ENCODE results near the gene ADAMTSL1. TPM values are rescaled to one million over a fixed set of nuclear protein-coding genes. Genes with fewer than 3 reads are reported as not detected.
A peak's percentile ranks its signal among the peaks of the same experiment; 100 is the strongest.

ADAMTSL1 gene
- total and polyA plus RNA-seq, 2 donors (not counting 3 experiments of a cell fraction or from before 2014, with no cell fraction given), result 15.0 to 18.4 TPM

DNA sequence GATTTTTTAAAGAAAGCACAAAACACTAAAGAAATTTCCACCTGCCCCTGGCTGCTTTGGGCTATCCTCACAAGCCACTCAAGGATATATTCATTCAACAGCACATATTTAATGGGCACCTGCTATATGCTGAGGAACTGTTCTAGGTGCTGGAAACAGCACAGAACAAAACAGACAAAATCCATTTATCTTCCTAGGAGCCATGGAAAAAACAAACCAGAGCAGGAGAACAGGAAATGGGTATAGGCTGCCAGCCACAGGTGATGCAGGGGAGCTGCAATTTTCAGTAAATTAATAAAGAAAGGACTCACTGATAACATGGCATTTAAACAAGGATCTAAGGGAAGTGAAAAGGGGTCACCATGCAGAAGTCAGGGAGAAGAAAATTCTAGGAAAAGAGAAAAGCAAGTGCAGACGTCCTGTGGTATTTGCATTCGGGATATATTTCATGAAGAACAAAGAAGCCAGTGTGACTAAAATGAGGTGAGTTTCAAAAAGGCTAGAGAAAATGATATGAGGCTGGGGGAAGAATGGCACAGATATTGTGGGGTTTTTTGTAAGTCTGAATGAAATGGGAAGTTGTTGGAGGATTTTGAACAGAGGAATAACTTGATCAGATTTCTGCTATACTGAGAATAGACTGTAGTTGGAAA is 152.2 kb downstream of the ADAMTSL1 start:
- dilution Hi-C loops (cut with MboI; ENCODE audit: extremely low pct_ligation_motif_present, low sequenced_read_pairs) (no loop called here), intact Hi-C loops (cut with micrococcal nuclease) (no loop called here)
- no TSS peak for BruUV-seq (replicated peaks)
- Histone ChIP-seq H3K79me2 (ENCODE audit: control insufficient read depth, insufficient read depth, low read length) (peaks cover 2% of the 10 kb centered on the region), H2AFZ (ENCODE audit: low read depth, low read length) (no peak overlapping the region), H4K20me1 (replicated peaks; ENCODE audit: control insufficient read depth, extremely low read depth, insufficient read depth, low read length) (no peaks in the 10 kb centered on the region), H3K27ac (ENCODE audit: insufficient read depth, low read depth, low read length) (no peak overlapping the region), H3K36me3 (ENCODE audit: control insufficient read depth in 2 of 2, extremely low read depth in 1 of 2, insufficient read depth in 2 of 2, low read length in 2 of 2) (no peaks in the 10 kb centered on the region), H3K4me1 (ENCODE audit: control insufficient read depth, extremely low read depth, insufficient read depth, low read length) (peaks cover 14% of the 10 kb centered on the region), H3K4me3 (replicated peaks in 1 of 3; ENCODE audit: insufficient read depth in 1 of 3, low read depth in 1 of 3, low read length in 3 of 3) (no peak overlapping the region), H3K4me2 (ENCODE audit: insufficient read depth, low read length) (no peak overlapping the region), H3K9me3 (replicated peaks; ENCODE audit: control insufficient read depth, insufficient read depth, low read length) (no peaks in the 10 kb centered on the region), H3K9me1 (replicated peaks; ENCODE audit: control insufficient read depth, extremely low read depth, insufficient read depth, low read length) (no peaks in the 10 kb centered on the region), H3K27me3 (ENCODE audit: control insufficient read depth in 2 of 2, insufficient read depth in 2 of 2, low read length in 2 of 2) (no peaks in the 10 kb centered on the region), H3K9ac (replicated peaks; ENCODE audit: extremely low read depth, insufficient read depth, low read length) (no peak overlapping the region)
- POLR2A ChIA-PET, result no interaction called here
- CTCF ChIA-PET, result interaction anchor here (0.6 kb wide), 1 partner anchor 94 kb away, joined by 3 read pairs; no protein-coding TSS in a partner anchor
- no peak for DNase-seq (ENCODE audit: low read depth, low spot score)
- no peak for FAIRE-seq
- TF ChIP-seq POLR2A (IDR thresholded peaks at IDR 0.05; ENCODE audit: low read depth, low read length) (no peak), POLR2AphosphoS5 (IDR thresholded peaks at IDR 0.05; ENCODE audit: insufficient read depth, low read depth, low read length) (no peak)
- TF ChIP-seq, protein P1, sequence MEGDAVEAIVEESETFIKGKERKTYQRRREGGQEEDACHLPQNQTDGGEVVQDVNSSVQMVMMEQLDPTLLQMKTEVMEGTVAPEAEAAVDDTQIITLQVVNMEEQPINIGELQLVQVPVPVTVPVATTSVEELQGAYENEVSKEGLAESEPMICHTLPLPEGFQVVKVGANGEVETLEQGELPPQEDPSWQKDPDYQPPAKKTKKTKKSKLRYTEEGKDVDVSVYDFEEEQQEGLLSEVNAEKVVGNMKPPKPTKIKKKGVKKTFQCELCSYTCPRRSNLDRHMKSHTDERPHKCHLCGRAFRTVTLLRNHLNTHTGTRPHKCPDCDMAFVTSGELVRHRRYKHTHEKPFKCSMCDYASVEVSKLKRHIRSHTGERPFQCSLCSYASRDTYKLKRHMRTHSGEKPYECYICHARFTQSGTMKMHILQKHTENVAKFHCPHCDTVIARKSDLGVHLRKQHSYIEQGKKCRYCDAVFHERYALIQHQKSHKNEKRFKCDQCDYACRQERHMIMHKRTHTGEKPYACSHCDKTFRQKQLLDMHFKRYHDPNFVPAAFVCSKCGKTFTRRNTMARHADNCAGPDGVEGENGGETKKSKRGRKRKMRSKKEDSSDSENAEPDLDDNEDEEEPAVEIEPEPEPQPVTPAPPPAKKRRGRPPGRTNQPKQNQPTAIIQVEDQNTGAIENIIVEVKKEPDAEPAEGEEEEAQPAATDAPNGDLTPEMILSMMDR (IDR thresholded peaks at IDR 0.05; ENCODE audit: extremely low read depth in 1 of 2, insufficient read depth in 1 of 2, low read depth in 1 of 2, low read length in 2 of 2), result no peak

DNA sequence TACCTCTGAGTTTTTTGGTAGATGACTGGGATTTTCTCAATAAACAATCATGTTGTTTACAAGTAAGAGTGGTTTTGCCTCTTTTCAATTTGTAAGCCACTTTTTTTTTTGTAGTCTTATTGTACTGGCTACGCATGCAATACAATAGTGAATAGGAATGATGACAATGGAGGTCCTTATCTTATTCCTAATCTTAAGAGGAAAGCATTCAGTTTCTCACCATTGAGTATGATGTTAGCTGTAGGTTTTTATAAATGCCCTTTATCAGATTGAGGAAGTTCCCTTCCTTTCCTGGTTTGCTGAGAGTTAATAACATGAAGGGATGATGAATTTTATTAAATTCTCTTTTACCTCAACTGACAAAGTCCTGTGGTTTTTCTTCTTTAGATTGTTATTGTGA is 155.2 kb downstream of the ADAMTSL1 start:
- no peak overlapping the region for H3K4me3 ChIP-seq (replicated peaks in 1 of 3; ENCODE audit: insufficient read depth in 1 of 3, low read depth in 1 of 3, low read length in 3 of 3)
- no peaks in the 10 kb centered on the region for H3K9me1 ChIP-seq (replicated peaks; ENCODE audit: control insufficient read depth, extremely low read depth, insufficient read depth, low read length)
- dilution Hi-C loops (cut with MboI; ENCODE audit: extremely low pct_ligation_motif_present, low sequenced_read_pairs) (no loop called here), intact Hi-C loops (cut with micrococcal nuclease) (loop anchor here (1.0 kb wide), 1 partner anchor 139 kb away; no protein-coding TSS in a partner anchor)
- no peaks in the 10 kb centered on the region for H3K9me3 ChIP-seq (replicated peaks; ENCODE audit: control insufficient read depth, insufficient read depth, low read length)
- H3K27ac ChIP-seq (ENCODE audit: insufficient read depth, low read depth, low read length), result peak overlapping the region; percentile 45
- H3K79me2 ChIP-seq (ENCODE audit: control insufficient read depth, insufficient read depth, low read length), result peaks cover 2% of the 10 kb centered on the region
- no peaks in the 10 kb centered on the region for H3K27me3 ChIP-seq (ENCODE audit: control insufficient read depth in 2 of 2, insufficient read depth in 2 of 2, low read length in 2 of 2)
- H4K20me1 ChIP-seq (replicated peaks; ENCODE audit: control insufficient read depth, extremely low read depth, insufficient read depth, low read length), result no peaks in the 10 kb centered on the region
- ChIA-PET CTCF (no interaction called here), POLR2A (interaction anchor here (0.5 kb wide), 1 partner anchor 1993 kb away, joined by 3 read pairs; the partner anchor contains the start of gene MLLT3)
- no TSS peak for BruUV-seq (replicated peaks)
- TF ChIP-seq, protein P1 (IDR thresholded peaks at IDR 0.05; ENCODE audit: extremely low read depth in 1 of 2, insufficient read depth in 1 of 2, low read depth in 1 of 2, low read length in 2 of 2), result no peak
- peak; percentile 7 for TF ChIP-seq FOS (IDR thresholded peaks at IDR 0.05; ENCODE audit: borderline replicate concordance, insufficient read depth, low read length)
- TF ChIP-seq GATA2 (IDR thresholded peaks at IDR 0.05; ENCODE audit: insufficient read depth, insufficient read length, low read depth, low read length), result peak; percentile 96
- TF ChIP-seq JUN (IDR thresholded peaks at IDR 0.05; ENCODE audit: borderline replicate concordance, insufficient read depth, insufficient read length, low read depth), result peak; percentile 63
- H3K4me1 ChIP-seq (ENCODE audit: control insufficient read depth, extremely low read depth, insufficient read depth, low read length), result peaks cover 39% of the 10 kb centered on the region
- peak; percentile 87 for DNase-seq (ENCODE audit: low read depth, low spot score)
- H3K4me2 ChIP-seq (ENCODE audit: insufficient read depth, low read length), result peak overlapping the region; percentile 66
- peak; percentile 92 for FAIRE-seq
- H3K9ac ChIP-seq (replicated peaks; ENCODE audit: extremely low read depth, insufficient read depth, low read length), result no peak overlapping the region
- no peak overlapping the region for H2AFZ ChIP-seq (ENCODE audit: low read depth, low read length)
- H3K36me3 ChIP-seq (ENCODE audit: control insufficient read depth in 2 of 2, extremely low read depth in 1 of 2, insufficient read depth in 2 of 2, low read length in 2 of 2), result no peaks in the 10 kb centered on the region
